BLaER1 treated with 17β-estradiol and CSF1 and Interleukin-3, amounts not matched to agents 10 nM and 100 nM (cell line): ENCODE measurements around the gene EXOC2.
A peak's percentile ranks its signal among the peaks of the same experiment; 100 is the strongest.
"Not testable (repeated sequence)": the region's sequence is repeated elsewhere in the genome, so short reads cannot be mapped to it uniquely, and the experiment has no call there.

Experiments used
- H3K27ac ChIP-seq, 11 experiments: shearing (Covaris generic); formaldehyde crosslinking; 2 replicates each; pipeline ENCODE4 v1.8.1; 2022
- H3K27me3 ChIP-seq, 11 experiments: shearing (Covaris generic); formaldehyde crosslinking; 2 replicates each; pipeline ENCODE4 v1.8.1; 2022
- H3K36me3 ChIP-seq, 11 experiments: shearing (Covaris generic); formaldehyde crosslinking; 2 replicates each; pipeline ENCODE4 v1.8.1; 2022
- H3K4me1 ChIP-seq, 10 experiments: shearing (Covaris generic); formaldehyde crosslinking; 2 replicates each; pipeline ENCODE4 v1.8.1; 2022
- H3K4me2 ChIP-seq, 11 experiments: shearing (Covaris generic); formaldehyde crosslinking; 2 replicates each; pipeline ENCODE4 v1.8.1; 2022
- H3K4me3 ChIP-seq, 10 experiments: shearing (Covaris generic); formaldehyde crosslinking; 2 replicates each; pipeline ENCODE4 v1.8.1; 2022
- H3K9ac ChIP-seq, 11 experiments: shearing (Covaris generic); formaldehyde crosslinking; 2 replicates each; pipeline ENCODE4 v1.8.1; 2022
- H3K9me3 ChIP-seq, 11 experiments: shearing (Covaris generic); formaldehyde crosslinking; replicated peaks in 1 of 11; 2 replicates each; pipeline ENCODE4 v1.8.1; 2022
- H4K20me1 ChIP-seq, 11 experiments: shearing (Covaris generic); formaldehyde crosslinking; 2 replicates each; pipeline ENCODE4 v1.8.1; 2022
- Cebpa-rat ChIP-seq, 11 experiments: shearing (Covaris generic); IDR thresholded peaks; 2 replicates each; pipeline ENCODE4 v1.8.1; 2022

The EXOC2 gene

DNA sequence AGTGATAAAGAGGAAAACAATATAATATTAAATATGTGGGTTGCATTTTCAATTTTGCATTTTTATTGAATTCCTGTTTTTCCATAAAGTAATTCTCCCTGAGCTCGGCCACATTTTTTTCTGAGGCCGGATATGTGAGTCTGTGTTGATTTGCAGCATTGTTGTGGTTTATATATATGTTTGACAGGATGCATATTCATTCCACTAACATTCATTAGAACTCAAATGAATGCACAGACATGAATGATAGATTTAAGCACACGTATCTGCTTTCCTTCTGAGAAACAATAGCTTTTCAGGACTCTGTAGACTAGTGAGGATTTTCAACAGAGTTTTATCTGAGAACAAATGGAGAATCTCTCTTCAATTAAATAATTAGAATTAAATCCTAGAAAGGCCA is 10.6 kb upstream of the EXOC2 start:
- TF ChIP-seq Cebpa-rat (IDR thresholded peaks at IDR 0.05) = no peak
- Histone ChIP-seq H3K4me1 (peaks cover 0 to 4% (median 0%) of the 10 kb centered on the region in 10 experiments; a peak in 1 of 20 replicates), H4K20me1 (no peaks in the 10 kb centered on the region), H3K4me2 (no peak overlapping the region), H3K36me3 (no peaks in the 10 kb centered on the region), H3K27me3 (no peaks in the 10 kb centered on the region), H3K27ac (no peak overlapping the region), H3K4me3 (no peak overlapping the region), H3K9me3 (no peaks in the 10 kb centered on the region), H3K9ac (no peak overlapping the region)

DNA sequence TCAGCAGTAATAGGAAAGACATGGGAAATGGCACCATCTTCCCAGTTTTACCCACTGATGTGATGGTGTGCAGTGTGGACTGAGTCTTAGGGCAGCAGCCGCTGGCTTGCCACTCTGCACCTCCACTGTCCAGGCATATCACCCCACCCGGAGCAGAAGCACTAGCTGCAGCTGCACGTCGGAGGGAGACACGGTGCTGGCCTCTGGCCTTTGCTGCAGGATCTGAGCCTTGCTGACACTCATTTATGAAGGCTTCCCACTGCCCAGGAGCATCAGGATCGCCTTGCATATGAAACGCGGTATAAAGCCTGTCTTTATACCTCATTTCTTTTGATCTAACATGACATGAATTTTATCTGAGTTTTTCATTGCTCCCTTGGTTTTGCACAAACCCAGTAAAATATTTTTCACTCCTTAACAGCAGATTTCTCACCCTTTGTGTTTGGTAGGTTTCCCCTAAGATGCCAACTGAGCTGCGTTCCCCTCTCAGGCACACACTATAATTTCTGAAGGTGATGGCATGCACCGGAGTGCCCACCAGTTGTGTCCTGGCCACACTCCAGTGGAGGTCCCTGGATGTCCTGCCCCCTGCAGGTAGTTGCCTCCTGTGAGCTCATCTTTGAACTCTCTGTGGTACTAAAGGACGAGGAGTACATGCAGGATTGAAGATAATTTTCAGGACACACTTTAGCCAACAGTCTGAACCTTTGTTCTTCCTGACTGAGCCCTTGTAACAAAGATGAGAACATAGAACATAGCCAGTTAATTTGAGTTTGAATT is 9.0 kb upstream of the EXOC2 start:
- Histone ChIP-seq H3K27me3 (no peaks in the 10 kb centered on the region), H3K4me2 (no peak overlapping the region), H3K27ac (no peak overlapping the region), H3K9ac (no peak overlapping the region), H3K4me1 (peaks cover 0 to 4% (median 0%) of the 10 kb centered on the region in 10 experiments; a peak in 1 of 20 replicates), H3K9me3 (no peaks in the 10 kb centered on the region), H3K4me3 (no peak overlapping the region), H4K20me1 (no peaks in the 10 kb centered on the region), H3K36me3 (no peaks in the 10 kb centered on the region)
- no peak for TF ChIP-seq Cebpa-rat (IDR thresholded peaks at IDR 0.05)

DNA sequence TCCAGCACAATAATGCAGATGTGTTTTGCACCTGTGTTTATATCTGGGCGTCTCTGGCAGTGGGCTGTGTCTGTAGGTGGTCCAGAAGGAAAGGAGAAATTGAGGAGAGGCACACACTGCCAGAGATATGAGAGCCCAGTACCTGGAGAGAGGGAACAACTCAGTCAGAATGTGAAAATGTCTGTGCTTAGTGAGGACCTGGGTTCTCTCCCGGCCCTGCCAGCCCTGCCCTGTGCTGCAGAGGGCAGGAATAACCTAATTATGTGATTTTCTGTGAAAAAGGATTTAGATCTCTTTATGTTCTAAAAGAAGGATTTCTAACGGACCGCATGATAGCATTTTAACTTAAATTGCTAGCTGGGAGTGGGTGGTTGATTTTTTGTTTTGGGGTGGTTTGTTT is 8.3 kb upstream of the EXOC2 start:
- peaks cover 0 to 4% (median 0%) of the 10 kb centered on the region in 10 experiments; a peak in 1 of 20 replicates for H3K4me1 ChIP-seq
- H3K4me3 ChIP-seq = no peak overlapping the region
- no peak overlapping the region for H3K4me2 ChIP-seq

DNA sequence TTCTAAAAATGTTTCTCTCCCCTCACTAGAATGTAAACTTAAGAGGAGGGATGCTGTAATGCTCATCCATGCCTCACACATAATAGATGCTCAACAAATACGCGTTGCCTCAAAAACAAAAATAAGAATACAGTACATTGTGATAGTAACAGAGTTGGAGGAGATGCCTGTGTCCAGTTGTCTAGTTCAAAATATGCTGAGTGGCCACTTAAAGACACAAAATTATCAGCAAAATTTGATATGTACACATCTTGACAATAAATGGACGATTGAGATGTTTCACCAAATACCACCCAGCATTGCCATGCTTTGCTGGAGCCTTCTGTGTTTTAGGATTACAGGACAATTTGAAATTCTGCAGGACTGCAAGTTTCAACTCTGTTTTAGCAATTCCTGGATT is 7.6 kb upstream of the EXOC2 start:
- Histone ChIP-seq H3K4me1 (peaks cover 0 to 4% (median 0%) of the 10 kb centered on the region in 10 experiments; a peak in 1 of 20 replicates), H3K4me3 (no peak overlapping the region), H3K36me3 (no peaks in the 10 kb centered on the region), H4K20me1 (no peaks in the 10 kb centered on the region), H3K4me2 (no peak overlapping the region), H3K9ac (no peak overlapping the region), H3K27me3 (no peaks in the 10 kb centered on the region), H3K9me3 (no peaks in the 10 kb centered on the region), H3K27ac (no peak overlapping the region)
- TF ChIP-seq Cebpa-rat (IDR thresholded peaks at IDR 0.05) = no peak

More for the DNA sequence above, 8.3 kb upstream of the EXOC2 start:
- no peak for TF ChIP-seq Cebpa-rat (IDR thresholded peaks at IDR 0.05)
- Histone ChIP-seq H3K27me3 (no peaks in the 10 kb centered on the region), H3K36me3 (no peaks in the 10 kb centered on the region), H3K27ac (no peak overlapping the region), H3K9me3 (no peaks in the 10 kb centered on the region), H3K9ac (no peak overlapping the region), H4K20me1 (no peaks in the 10 kb centered on the region)

DNA sequence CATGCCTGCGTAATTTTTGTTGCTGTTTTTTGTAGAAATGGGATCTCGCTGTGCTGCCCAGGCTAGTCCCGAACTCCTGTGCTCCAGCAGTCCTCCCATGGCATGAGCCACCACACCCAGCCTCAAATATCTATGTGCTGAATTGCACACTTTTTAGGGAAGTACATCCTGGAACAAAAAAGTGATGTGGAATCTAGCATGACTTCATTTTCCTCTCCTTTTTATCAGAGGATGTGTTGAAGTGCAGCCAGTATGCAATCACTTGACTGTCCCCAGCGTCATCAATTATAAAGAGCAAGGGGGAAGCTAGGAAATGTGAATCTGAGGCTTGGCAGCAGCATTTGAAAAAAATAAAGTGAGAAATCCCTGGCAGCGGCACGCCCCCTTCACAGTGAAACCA is 6.4 kb upstream of the EXOC2 start:
- Histone ChIP-seq H3K4me3 (no peak overlapping the region), H3K27ac (no peak overlapping the region), H4K20me1 (no peaks in the 10 kb centered on the region), H3K4me1 (peaks cover 0 to 4% (median 0%) of the 10 kb centered on the region in 10 experiments; a peak in 1 of 20 replicates), H3K36me3 (no peaks in the 10 kb centered on the region), H3K9ac (no peak overlapping the region), H3K27me3 (no peaks in the 10 kb centered on the region), H3K9me3 (no peaks in the 10 kb centered on the region), H3K4me2 (no peak overlapping the region)
- TF ChIP-seq Cebpa-rat (IDR thresholded peaks at IDR 0.05) = no peak

DNA sequence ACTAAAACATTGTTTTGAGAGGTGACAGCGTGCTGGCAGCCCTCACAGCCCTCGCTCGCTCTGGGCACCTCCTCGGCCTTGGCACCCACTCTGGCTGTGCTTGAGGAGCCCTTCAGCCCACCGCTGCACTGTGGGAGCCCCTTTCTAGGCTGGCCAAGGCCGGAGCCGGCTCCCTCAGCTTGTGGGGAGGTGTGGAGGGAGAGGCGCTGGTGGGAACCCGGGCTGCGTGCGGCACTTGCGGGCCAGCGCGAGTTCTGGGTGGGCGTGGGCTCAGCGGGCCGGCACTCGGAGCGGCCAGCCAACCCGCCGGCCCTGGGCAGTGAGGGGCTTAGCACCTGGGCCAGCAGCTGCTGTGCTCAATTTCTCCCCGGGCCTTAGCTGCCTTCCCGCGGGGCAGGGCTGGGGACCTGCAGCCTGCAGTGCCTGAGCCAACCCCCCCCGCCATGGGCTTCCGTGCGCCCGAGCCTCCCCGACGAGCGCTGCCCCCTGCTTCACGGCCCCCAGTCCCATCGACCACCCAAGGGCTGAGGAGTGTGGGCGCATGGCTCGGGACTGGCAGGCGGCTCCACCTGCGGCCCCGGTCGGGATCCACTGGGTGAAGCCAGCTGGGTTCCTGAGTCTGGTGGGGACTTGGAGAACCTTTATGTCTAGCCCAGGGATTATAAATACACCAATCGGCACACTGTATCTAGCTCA is 1.6 kb upstream of the EXOC2 start:
- Histone ChIP-seq H3K4me1 (peaks cover 7 to 25% (median 20%) of the 10 kb centered on the region in 10 experiments; a peak in 18 of 20 replicates), H3K36me3 (peaks cover 0 to 12% (median 8%) of the 10 kb centered on the region in 11 experiments; a peak in 14 of 22 replicates), H4K20me1 (peaks cover 0 to 27% (median 14%) of the 10 kb centered on the region in 11 experiments; a peak in 14 of 22 replicates)
- H3K27me3 ChIP-seq, H3K4me3 ChIP-seq, H3K9me3 ChIP-seq, H3K27ac ChIP-seq, H3K4me2 ChIP-seq, H3K9ac ChIP-seq: not testable (repeated sequence)

DNA sequence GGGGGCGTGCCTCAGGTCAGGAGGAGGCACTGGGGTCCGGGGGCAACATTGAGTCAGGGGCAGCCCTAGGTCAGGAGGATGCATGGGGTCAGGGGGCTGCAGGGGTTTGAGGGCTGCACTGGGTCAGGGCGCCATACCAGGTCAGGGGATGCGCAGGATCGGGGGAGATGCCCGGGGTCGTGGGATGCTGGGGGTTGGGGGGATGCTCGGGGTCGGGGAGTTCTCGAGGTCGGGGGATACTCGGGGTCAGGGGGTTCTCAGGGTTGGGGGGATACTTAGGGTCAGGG is 727 bp upstream of the EXOC2 start:
- H3K27ac ChIP-seq = no peak overlapping the region
- H3K4me3 ChIP-seq = peak overlapping the region; percentile 69 to 93 (median 84); a peak in 19 of 20 replicates
- H3K4me1 ChIP-seq = peaks cover 7 to 23% (median 20%) of the 10 kb centered on the region in 10 experiments; a peak in 18 of 20 replicates
- peak overlapping the region; percentile 83 to 99 (median 94) for H3K4me2 ChIP-seq
- H3K9ac ChIP-seq = peak overlapping the region in 6 of 11 experiments; percentile 76 to 88 (median 82); a peak in 8 of 22 replicates
- H3K9me3 ChIP-seq = no peaks in the 10 kb centered on the region
- TF ChIP-seq Cebpa-rat (IDR thresholded peaks at IDR 0.05) = no peak
- peaks cover 0 to 37% (median 22%) of the 10 kb centered on the region in 11 experiments; a peak in 16 of 22 replicates for H4K20me1 ChIP-seq
- no peaks in the 10 kb centered on the region for H3K27me3 ChIP-seq
- H3K36me3 ChIP-seq = peaks cover 3 to 18% (median 12%) of the 10 kb centered on the region in 11 experiments; a peak in 18 of 22 replicates

DNA sequence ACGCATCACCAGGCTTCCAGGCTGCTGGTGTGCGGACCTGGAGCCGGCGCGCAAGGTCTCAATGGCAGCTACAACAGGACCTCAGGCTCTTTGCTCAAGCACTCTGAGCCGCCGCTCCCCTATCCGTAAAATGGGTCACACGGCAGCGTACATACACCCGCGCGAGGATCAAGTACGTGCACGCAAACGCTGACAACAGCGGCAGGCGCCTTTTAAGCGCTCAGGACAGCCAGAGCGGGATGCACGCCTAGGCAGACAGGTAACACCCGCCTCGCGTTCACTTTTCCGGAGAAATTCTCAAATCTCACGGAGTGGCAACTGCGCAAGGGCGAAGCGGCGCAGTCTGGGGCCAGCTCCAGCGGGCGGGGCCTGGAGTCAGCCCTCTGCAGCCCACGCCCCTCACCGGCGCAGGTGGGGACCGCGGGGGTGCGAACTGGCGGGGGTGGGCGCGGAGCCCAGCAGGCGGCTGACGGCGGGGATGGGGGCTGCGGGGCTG is 535 bp downstream of the EXOC2 start:
- Histone ChIP-seq H3K9ac (peak overlapping the region; percentile 68 to 88 (median 82)), H3K36me3 (peaks cover 8 to 31% (median 22%) of the 10 kb centered on the region in 11 experiments; a peak in 19 of 22 replicates), H3K4me2 (peak overlapping the region; percentile 89 to 99 (median 94)), H3K27ac (peak overlapping the region; percentile 66 to 81 (median 75)), H3K4me1 (peaks cover 7 to 23% (median 20%) of the 10 kb centered on the region in 10 experiments; a peak in 18 of 20 replicates), H4K20me1 (peaks cover 0 to 49% (median 31%) of the 10 kb centered on the region in 11 experiments; a peak in 17 of 22 replicates), H3K9me3 (no peaks in the 10 kb centered on the region), H3K4me3 (peak overlapping the region; percentile 69 to 93 (median 84)), H3K27me3 (no peaks in the 10 kb centered on the region)
- no peak for TF ChIP-seq Cebpa-rat (IDR thresholded peaks at IDR 0.05)

DNA sequence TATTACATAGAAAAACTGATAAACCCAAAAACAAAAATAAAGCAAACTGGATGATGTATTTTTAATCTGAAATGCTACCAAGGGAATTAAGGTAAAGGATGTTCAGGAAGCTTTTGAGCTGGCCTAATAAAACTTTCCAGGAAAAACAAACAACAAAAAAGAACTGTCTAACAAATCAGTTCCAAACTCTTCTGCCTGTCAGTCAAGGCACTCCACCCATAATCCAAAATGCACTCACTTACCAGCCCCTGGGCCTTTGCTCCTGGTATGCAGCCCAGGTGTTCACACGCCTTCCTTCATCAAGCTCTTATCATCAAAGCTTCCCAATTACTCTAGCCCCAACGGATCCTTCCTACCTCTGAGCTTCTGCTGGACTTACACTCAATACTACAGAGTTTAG is 3.7 kb downstream of the EXOC2 start:
- no peaks in the 10 kb centered on the region for H3K9me3 ChIP-seq
- peaks cover 3 to 78% (median 50%) of the 10 kb centered on the region in 11 experiments; a peak in 18 of 22 replicates for H4K20me1 ChIP-seq
- H3K9ac ChIP-seq = no peak overlapping the region
- H3K4me3 ChIP-seq = no peak overlapping the region
- no peak overlapping the region for H3K27ac ChIP-seq
- no peak overlapping the region for H3K4me2 ChIP-seq
- H3K4me1 ChIP-seq = peaks cover 18 to 37% (median 30%) of the 10 kb centered on the region in 10 experiments
- no peak for TF ChIP-seq Cebpa-rat (IDR thresholded peaks at IDR 0.05)
- H3K27me3 ChIP-seq = no peaks in the 10 kb centered on the region
- H3K36me3 ChIP-seq = peaks cover 8 to 40% (median 22%) of the 10 kb centered on the region in 11 experiments; a peak in 19 of 22 replicates
